ENCODE data around the gene MUC5AC.

DNA sequence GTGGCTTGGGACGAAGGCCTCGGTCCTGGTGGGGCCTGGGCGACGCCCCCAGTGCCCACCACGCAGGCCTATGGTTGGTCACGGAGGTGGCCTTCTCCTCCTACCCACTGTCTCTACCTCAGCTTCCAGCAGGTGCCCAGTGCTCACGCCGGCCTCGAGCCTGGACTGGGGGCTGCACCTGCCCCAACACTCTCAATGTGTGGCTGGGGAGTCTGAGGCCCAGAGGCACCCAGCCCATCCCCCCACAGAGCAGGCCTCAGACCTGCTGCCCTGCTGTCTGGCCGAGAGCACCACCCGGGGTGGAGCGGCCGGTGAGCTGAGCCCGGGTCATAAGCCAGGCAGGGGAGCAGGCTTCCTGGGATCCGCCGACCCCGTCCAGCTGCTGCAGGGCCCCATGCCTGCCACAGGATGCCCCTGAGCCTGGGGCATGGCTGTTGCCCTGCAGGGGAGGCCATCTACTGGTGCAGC, 28.6 kb upstream of the MUC5AC start:
- TF ChIP-seq, protein P1, sequence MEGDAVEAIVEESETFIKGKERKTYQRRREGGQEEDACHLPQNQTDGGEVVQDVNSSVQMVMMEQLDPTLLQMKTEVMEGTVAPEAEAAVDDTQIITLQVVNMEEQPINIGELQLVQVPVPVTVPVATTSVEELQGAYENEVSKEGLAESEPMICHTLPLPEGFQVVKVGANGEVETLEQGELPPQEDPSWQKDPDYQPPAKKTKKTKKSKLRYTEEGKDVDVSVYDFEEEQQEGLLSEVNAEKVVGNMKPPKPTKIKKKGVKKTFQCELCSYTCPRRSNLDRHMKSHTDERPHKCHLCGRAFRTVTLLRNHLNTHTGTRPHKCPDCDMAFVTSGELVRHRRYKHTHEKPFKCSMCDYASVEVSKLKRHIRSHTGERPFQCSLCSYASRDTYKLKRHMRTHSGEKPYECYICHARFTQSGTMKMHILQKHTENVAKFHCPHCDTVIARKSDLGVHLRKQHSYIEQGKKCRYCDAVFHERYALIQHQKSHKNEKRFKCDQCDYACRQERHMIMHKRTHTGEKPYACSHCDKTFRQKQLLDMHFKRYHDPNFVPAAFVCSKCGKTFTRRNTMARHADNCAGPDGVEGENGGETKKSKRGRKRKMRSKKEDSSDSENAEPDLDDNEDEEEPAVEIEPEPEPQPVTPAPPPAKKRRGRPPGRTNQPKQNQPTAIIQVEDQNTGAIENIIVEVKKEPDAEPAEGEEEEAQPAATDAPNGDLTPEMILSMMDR (IDR thresholded peaks at IDR 0.05 in 8 of 11, conservative IDR thresholded peaks at IDR 0.05 in 3 of 11) = no peak
- TF ChIP-seq POLR2A (IDR thresholded peaks at IDR 0.05) = no peak
- TF ChIP-seq POLR2AphosphoS5 (IDR thresholded peaks at IDR 0.05) = no peak
